Measurements from ENCODE around the gene FARP1.
A peak's percentile ranks its signal among the peaks of the same experiment; 100 is the strongest.

The FARP1 gene

GRCh38 chr13:98476538-98476966, 333.7 kb downstream of the FARP1 start:
- peak; percentile 55 to 70 for DNase-seq (ENCODE audit: low read depth in 2 of 2, low spot score in 1 of 2)

GRCh38 chr13:98478189-98479129, 335.6 kb downstream of the FARP1 start:
- no peak for DNase-seq (ENCODE audit: low read depth in 2 of 2, low spot score in 1 of 2)

- no peak for DNase-seq (ENCODE audit: low read depth in 2 of 2, low spot score in 1 of 2)
Observed at GRCh38 chr13:98479496-98480003, 336.7 kb downstream of the FARP1 start.

- DNase-seq (ENCODE audit: low read depth in 2 of 2, low spot score in 1 of 2), result no peak
Observed at GRCh38 chr13:98480915-98481877, 338.3 kb downstream of the FARP1 start.

- DNase-seq (ENCODE audit: low read depth in 2 of 2, low spot score in 1 of 2), result no peak
Observed at GRCh38 chr13:98482476-98483444, 339.9 kb downstream of the FARP1 start.

GRCh38 chr13:98483601-98484288, 340.9 kb downstream of the FARP1 start:
- DNase-seq (ENCODE audit: low read depth in 2 of 2, low spot score in 1 of 2), result no peak

- peak in 1 of 2 donors; percentile 19 for DNase-seq (ENCODE audit: low read depth in 2 of 2, low spot score in 1 of 2)
Observed at GRCh38 chr13:98484289-98485219, 341.7 kb downstream of the FARP1 start.

- DNase-seq (ENCODE audit: low read depth in 2 of 2, low spot score in 1 of 2), result no peak
Observed at GRCh38 chr13:98485561-98485960, 342.7 kb downstream of the FARP1 start.

- DNase-seq (ENCODE audit: low read depth in 2 of 2, low spot score in 1 of 2), result no peak
Observed at GRCh38 chr13:98486412-98486811, 343.5 kb downstream of the FARP1 start.

- no peak for DNase-seq (ENCODE audit: low read depth in 2 of 2, low spot score in 1 of 2)
Observed at GRCh38 chr13:98487016-98487415, 344.1 kb downstream of the FARP1 start.

- DNase-seq (ENCODE audit: low read depth in 2 of 2, low spot score in 1 of 2), result no peak
Observed at GRCh38 chr13:98487522-98487921, 344.6 kb downstream of the FARP1 start.

GRCh38 chr13:98488736-98489135, 345.8 kb downstream of the FARP1 start:
- DNase-seq (ENCODE audit: low read depth in 2 of 2, low spot score in 1 of 2), result no peak

- DNase-seq (ENCODE audit: low read depth in 2 of 2, low spot score in 1 of 2), result no peak
Observed at GRCh38 chr13:98489446-98490194, 346.7 kb downstream of the FARP1 start.

GRCh38 chr13:98490195-98490836, 347.4 kb downstream of the FARP1 start:
- no peak for DNase-seq (ENCODE audit: low read depth in 2 of 2, low spot score in 1 of 2)

- DNase-seq (ENCODE audit: low read depth in 2 of 2, low spot score in 1 of 2), result no peak
Observed at GRCh38 chr13:98490866-98491265, 348.0 kb downstream of the FARP1 start.

- DNase-seq (ENCODE audit: low read depth in 2 of 2, low spot score in 1 of 2), result no peak
Observed at GRCh38 chr13:98492335-98493041, 349.6 kb downstream of the FARP1 start.

Measured in stimulated activated CD8-positive, alpha-beta memory T cell treated with anti-CD3 and anti-CD28 coated beads, Interleukin-4, amount 100 ng/mL, for 1 hour (primary cell).